ENCODE data around the gene ZBTB4. TPM values are rescaled to one million over a fixed set of nuclear protein-coding genes. Genes with fewer than 3 reads are reported as not detected.
A peak's percentile ranks its signal among the peaks of the same experiment; 100 is the strongest.
"Not testable (repeated sequence)": the region's sequence is repeated elsewhere in the genome, so short reads cannot be mapped to it uniquely, and the experiment has no call there.

Gene ZBTB4
- polyA plus RNA-seq, 1 donor = 65.6 TPM

DNA sequence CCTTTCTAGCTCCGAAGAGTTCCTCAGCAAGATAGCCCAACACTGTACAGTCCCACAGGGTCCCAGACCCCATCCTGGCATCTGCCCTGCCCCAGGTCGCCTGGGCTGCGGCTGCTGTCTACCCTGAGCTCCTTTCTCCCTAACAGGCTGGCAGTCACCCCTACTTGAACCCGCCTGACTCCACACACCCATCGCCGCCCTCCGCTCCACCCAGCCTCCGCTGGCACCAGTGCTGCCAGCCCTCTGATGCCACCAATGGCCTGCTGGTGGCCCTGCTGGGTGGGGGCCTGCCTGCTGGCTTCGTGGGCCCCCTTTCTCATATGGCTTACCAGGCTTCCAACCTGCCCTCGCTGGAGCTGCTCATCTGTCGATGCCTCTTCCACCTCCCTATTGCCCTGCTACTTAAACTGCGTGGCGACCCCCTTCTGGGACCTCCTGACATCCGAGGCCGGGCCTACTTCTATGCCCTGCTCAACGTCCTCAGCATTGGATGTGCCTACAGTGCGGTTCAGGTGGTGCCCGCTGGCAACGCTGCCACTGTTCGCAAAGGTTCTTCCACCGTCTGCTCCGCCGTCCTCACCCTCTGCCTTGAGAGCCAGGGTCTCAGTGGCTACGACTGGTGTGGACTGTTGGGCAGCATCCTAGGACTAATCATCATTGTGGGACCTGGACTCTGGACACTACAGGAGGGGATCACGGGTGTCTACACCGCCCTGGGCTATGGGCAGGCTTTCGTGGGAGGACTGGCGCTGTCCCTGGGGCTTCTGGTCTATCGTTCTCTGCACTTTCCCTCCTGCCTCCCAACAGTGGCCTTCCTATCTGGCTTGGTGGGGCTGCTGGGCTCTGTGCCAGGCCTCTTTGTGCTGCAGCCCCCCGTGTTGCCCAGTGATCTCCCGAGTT lies 2.7 kb upstream of the ZBTB4 start:
- H3K36me3 ChIP-seq (ENCODE audit: control insufficient read depth, insufficient read depth, low read length); H3K27me3 ChIP-seq (ENCODE audit: control insufficient read depth, insufficient read depth, low read length); H3K4me3 ChIP-seq (ENCODE audit: low read length); DNase-seq; H3K9me3 ChIP-seq (ENCODE audit: control insufficient read depth, low read depth, low read length): not testable (repeated sequence)
- H3K4me1 ChIP-seq (ENCODE audit: control insufficient read depth, insufficient read depth, low read length) = peaks cover 46% of the 10 kb centered on the region
- no CpG with 5 or more reads among the region's 31 CpGs for WGBS (ENCODE audit: insufficient coverage, low lambda C conversion rate)
- peak overlapping the region; percentile 100 for H3K27ac ChIP-seq (ENCODE audit: low read length)

DNA sequence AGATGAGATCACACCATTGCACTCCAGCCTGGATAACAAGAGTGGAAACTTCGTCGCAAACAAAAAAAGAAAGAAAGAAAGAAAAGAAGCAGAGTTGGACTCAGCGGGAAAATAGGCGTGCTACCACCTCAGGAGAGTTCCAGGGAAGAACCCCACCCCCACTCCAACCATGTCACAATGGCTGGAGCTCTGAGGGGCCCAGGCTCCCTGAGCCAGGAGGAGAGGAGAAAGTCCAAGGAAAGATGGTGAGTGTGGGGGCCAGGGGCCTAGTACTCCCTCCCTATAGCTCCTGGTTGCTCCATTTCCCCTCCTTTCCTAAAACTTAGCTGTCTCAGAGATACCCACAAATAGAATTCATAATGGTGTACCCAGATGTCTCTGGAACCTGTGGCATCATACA lies 1.8 kb upstream of the ZBTB4 start, which contains the start of gene SLC35G6:
Gene SLC35G6, plus strand, starts transcription at position 172 of the 400 bp plus-strand sequence. Its CDS starts 71 bp downstream, at position 243.
- H3K4me3 ChIP-seq (ENCODE audit: low read length) = peak within 1 kb of the TSS; percentile 60
- H3K9me3 ChIP-seq (ENCODE audit: control insufficient read depth, low read depth, low read length); H3K36me3 ChIP-seq (ENCODE audit: control insufficient read depth, insufficient read depth, low read length); H3K27me3 ChIP-seq (ENCODE audit: control insufficient read depth, insufficient read depth, low read length): not testable (repeated sequence)
- peak; percentile 65 to 80 for DNase-seq
- peaks cover 48% of the 10 kb centered on the region for H3K4me1 ChIP-seq (ENCODE audit: control insufficient read depth, insufficient read depth, low read length)
- peak within 1 kb of the TSS; percentile 100 for H3K27ac ChIP-seq (ENCODE audit: low read length)
- WGBS (ENCODE audit: insufficient coverage, low lambda C conversion rate) = 68% methylated on average over 4 of the region's 4 CpGs

DNA sequence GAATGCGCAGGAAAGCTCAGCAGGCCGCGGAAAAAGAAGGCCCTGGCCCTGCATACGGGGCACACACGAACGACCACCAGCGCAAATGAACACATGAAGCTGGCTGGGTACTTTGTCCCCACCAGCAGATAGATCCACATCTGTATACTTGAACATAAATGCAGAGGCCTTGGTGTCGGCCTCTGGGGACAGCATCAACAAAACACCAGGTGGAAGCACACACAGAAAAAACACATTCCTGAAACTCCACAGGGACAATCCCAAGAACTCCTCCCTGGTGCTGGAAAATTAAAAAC lies 606 bp upstream of the ZBTB4 start:
- no CpG with 5 or more reads among the region's 8 CpGs for WGBS (ENCODE audit: insufficient coverage, low lambda C conversion rate)
- H3K36me3 ChIP-seq (ENCODE audit: control insufficient read depth, insufficient read depth, low read length) = peaks cover 4% of the 10 kb centered on the region

DNA sequence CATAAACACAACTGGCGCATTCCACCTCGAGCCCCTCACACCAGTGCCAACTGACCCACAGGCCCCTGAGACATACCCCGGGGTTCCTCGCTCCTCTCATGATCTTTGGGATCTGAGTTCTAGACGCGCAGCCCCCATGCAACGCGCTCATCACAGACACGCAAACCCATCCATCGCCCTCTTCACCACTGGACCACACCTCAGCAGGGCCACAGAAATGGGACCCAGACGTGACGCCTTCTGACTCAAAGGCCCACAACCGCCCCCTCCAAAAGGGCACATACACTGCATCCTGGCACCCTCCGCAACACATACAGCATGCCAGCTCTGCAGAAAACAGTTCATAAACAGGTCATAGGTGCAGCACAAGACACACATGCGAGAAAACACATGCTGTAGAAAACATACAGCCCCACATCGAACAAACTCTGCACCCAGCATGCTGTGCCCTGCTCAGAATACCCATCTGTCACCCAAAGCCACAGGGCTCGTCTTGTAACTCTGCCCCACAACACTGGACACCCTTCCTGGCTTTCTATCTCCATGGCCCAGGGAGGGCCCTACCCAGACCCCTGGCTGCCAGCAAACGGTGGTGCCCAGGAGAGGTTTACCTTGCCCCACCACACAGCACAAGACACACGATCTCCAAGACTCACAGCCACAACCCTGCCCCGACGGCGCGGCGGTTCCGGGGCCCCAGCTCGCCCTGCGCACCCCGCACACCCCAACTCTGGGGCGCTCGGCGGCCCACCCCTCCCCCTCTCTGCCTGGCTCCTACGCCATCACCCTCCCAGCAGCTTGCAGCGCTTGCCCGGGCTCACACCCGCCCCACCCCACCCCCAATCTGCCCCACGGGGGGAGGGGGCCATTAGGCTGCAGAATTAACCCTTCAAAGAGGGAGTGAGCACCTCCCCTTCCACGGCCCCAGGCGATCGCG lies 887 bp downstream of the ZBTB4 start:
- DNase-seq = peak; percentile 54 to 75
- WGBS (ENCODE audit: insufficient coverage, low lambda C conversion rate) = no CpG with 5 or more reads among the region's 40 CpGs
- peak overlapping the region; percentile 97 for H3K27ac ChIP-seq (ENCODE audit: low read length)
- peaks cover 60% of the 10 kb centered on the region for H3K4me1 ChIP-seq (ENCODE audit: control insufficient read depth, insufficient read depth, low read length)
- H3K27me3 ChIP-seq (ENCODE audit: control insufficient read depth, insufficient read depth, low read length) = no peaks in the 10 kb centered on the region
- peaks cover 8% of the 10 kb centered on the region for H3K36me3 ChIP-seq (ENCODE audit: control insufficient read depth, insufficient read depth, low read length)
- no peaks in the 10 kb centered on the region for H3K9me3 ChIP-seq (ENCODE audit: control insufficient read depth, low read depth, low read length)
- peak overlapping the region; percentile 66 for H3K4me3 ChIP-seq (ENCODE audit: low read length)

More for the DNA sequence above, 606 bp upstream of the ZBTB4 start:
- no peaks in the 10 kb centered on the region for H3K27me3 ChIP-seq (ENCODE audit: control insufficient read depth, insufficient read depth, low read length)
- peaks cover 52% of the 10 kb centered on the region for H3K4me1 ChIP-seq (ENCODE audit: control insufficient read depth, insufficient read depth, low read length)
- H3K4me3 ChIP-seq (ENCODE audit: low read length) = peak overlapping the region; percentile 60
- peak overlapping the region; percentile 96 for H3K27ac ChIP-seq (ENCODE audit: low read length)
- no peaks in the 10 kb centered on the region for H3K9me3 ChIP-seq (ENCODE audit: control insufficient read depth, low read depth, low read length)
- DNase-seq = no peak

DNA sequence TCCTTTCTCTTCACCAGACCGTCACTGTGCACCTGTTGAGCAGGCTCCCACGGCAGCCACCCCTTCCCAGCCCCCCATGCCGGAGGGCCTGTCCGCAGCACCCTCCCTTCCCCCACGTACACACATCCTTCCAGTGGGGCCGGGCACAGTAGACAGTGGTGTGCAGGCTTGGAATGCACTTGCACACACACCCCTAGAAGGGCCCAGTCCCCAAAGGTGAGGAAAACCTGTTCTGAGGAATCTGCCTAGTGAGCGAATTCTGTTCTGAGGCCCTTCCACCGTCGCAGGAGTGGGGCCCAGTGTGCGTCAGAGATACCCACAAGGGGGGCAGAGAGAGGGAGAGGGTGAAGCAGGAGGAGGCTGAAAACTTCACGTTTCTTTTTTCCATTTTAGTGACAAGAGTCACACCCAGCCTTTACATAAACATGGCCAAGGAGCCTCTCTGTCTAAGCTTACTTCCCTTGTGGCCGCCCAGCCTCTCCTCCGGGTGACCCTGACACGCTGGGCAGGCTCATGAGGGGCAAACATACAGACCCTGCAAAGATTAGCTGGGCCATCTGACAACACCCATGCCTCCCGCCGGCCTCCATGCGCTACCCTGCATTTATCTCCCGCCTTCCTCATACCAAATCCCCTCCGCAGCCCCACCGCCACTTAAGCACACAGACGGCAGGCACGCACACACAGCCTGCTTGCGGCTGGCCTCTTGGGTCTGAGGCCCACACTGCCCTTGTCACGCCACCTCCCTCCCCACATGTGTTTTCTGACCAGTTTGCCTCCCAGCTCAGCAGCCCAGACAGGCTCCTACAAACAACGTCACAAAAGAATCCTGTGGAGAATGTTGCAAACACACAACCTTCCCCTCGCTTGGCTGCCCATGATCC lies 1.8 kb downstream of the ZBTB4 start:
- H3K4me1 ChIP-seq (ENCODE audit: control insufficient read depth, insufficient read depth, low read length) = peaks cover 57% of the 10 kb centered on the region
- H3K36me3 ChIP-seq (ENCODE audit: control insufficient read depth, insufficient read depth, low read length) = peaks cover 8% of the 10 kb centered on the region
- no CpG with 5 or more reads among the region's 26 CpGs for whole genome bisulfite sequencing (ENCODE audit: insufficient coverage, low lambda C conversion rate)
- H3K4me3 ChIP-seq (ENCODE audit: low read length) = peak overlapping the region; percentile 66
- H3K27ac ChIP-seq (ENCODE audit: low read length) = peak overlapping the region; percentile 97
- H3K27me3 ChIP-seq (ENCODE audit: control insufficient read depth, insufficient read depth, low read length) = no peaks in the 10 kb centered on the region
- peak; percentile 89 to 91 for DNase-seq
- H3K9me3 ChIP-seq (ENCODE audit: control insufficient read depth, low read depth, low read length) = no peaks in the 10 kb centered on the region

DNA sequence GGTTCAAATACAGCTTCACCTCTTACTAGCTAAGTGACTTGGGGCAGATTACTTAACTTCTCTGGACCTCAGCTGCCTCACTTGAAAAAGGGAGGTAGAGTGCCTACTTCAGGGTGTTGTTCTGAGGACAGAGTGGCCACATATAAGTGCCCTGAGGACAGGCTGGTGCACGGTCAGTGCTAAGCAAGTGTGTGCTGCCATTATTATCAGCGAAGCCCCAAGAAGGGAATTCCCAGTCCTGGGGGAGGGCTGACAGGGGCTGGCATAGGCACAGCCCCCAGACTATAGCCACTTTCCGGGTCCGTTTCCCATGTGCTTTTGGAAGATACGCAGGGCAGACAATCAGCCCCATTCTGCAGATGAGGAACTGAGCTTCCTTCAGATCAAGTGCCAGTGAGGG lies 2.5 kb downstream of the ZBTB4 start:
- WGBS (ENCODE audit: insufficient coverage, low lambda C conversion rate) = no CpG with 5 or more reads among the region's 5 CpGs
- Histone ChIP-seq H3K27me3 (ENCODE audit: control insufficient read depth, insufficient read depth, low read length) (no peaks in the 10 kb centered on the region), H3K4me1 (ENCODE audit: control insufficient read depth, insufficient read depth, low read length) (peaks cover 51% of the 10 kb centered on the region), H3K27ac (ENCODE audit: low read length) (peak overlapping the region; percentile 97), H3K4me3 (ENCODE audit: low read length) (peak overlapping the region; percentile 66), H3K9me3 (ENCODE audit: control insufficient read depth, low read depth, low read length) (no peaks in the 10 kb centered on the region), H3K36me3 (ENCODE audit: control insufficient read depth, insufficient read depth, low read length) (peaks cover 8% of the 10 kb centered on the region)
- DNase-seq = no peak

DNA sequence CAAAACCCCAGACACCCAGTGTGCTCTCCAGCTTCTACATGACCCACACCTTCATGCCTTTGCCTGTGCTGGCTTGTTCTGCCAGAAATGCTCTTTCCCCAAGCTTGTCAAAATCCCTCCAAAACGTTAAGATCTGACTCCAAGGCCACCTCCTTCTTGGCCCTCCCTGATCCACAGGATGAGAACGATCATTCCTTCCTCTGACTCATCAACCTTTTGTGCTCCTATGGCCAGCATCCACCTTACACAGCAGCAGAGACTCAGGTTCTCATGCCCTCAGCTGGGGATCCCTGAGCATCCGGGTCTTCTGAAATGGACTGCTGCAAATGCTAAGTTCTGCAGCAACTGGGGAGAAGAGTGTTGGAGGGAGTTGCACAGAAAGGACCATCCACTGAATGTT lies 2.9 kb downstream of the ZBTB4 start:
- Histone ChIP-seq H3K27me3 (ENCODE audit: control insufficient read depth, insufficient read depth, low read length) (no peaks in the 10 kb centered on the region), H3K9me3 (ENCODE audit: control insufficient read depth, low read depth, low read length) (no peaks in the 10 kb centered on the region), H3K36me3 (ENCODE audit: control insufficient read depth, insufficient read depth, low read length) (peaks cover 8% of the 10 kb centered on the region), H3K4me1 (ENCODE audit: control insufficient read depth, insufficient read depth, low read length) (peaks cover 46% of the 10 kb centered on the region), H3K27ac (ENCODE audit: low read length) (peak overlapping the region; percentile 97), H3K4me3 (ENCODE audit: low read length) (no peak overlapping the region)
- no CpG with 5 or more reads among the region's 3 CpGs for WGBS (ENCODE audit: insufficient coverage, low lambda C conversion rate)
- DNase-seq = peak in 1 of 2 donors; percentile 49

DNA sequence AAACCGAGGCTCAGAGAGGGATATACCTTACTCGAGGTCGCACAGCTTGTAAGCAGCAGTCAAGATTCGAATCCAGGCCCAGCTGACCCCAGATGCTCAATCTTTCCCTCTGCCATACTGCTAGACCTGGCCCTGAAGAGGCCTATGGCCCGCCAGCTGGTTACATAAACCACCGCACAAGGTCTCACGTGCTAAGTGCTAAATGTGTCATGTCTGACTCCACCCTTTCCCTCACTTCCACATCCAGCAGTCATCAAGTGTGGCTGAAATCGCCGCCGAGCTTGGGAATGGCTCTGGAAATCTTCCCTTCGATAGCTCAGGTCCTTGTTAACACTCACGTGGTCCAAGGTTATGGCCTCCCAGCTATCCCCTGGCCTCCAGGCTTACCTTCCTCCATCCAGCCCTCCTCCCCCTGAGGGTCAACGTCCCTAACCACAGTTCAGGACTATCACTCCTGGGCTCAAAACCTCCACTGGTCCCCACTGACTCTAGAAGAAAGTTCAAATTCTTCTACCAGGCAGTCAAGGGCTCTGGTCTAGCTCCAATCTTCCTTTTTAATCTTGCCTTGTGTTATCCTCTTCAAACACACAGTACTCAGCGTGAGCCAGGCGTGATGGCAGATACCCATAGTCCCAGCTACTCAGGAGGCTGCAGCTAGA lies 3.5 kb downstream of the ZBTB4 start:
- Histone ChIP-seq H3K4me1 (ENCODE audit: control insufficient read depth, insufficient read depth, low read length) (peaks cover 43% of the 10 kb centered on the region), H3K9me3 (ENCODE audit: control insufficient read depth, low read depth, low read length) (no peaks in the 10 kb centered on the region), H3K4me3 (ENCODE audit: low read length) (no peak overlapping the region), H3K27ac (ENCODE audit: low read length) (peak overlapping the region; percentile 97), H3K27me3 (ENCODE audit: control insufficient read depth, insufficient read depth, low read length) (no peaks in the 10 kb centered on the region), H3K36me3 (ENCODE audit: control insufficient read depth, insufficient read depth, low read length) (peaks cover 8% of the 10 kb centered on the region)
- peak; percentile 90 to 92 for DNase-seq
- no CpG with 5 or more reads among the region's 15 CpGs for WGBS (ENCODE audit: insufficient coverage, low lambda C conversion rate)

DNA sequence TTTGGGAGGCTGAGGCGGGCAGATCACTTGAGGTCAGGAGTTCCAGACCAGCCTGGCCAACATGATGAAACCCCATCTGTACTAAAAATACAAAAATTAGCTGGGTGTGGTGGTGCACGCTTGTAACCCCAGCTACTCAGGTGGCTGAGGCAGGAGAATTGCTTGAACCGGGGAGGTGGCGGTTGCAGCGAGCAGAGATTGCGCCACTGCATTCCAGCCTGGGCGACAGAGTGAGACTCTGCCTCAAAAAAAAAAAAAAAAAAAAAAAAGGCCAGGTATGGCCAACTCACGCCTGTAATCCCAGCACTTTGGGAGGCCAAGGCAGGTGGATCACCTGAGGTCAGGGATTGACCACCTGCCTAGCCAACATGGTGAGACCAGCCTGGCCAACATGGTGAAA lies 4.7 kb downstream of the ZBTB4 start:
- H3K27me3 ChIP-seq (ENCODE audit: control insufficient read depth, insufficient read depth, low read length); H3K4me3 ChIP-seq (ENCODE audit: low read length); H3K9me3 ChIP-seq (ENCODE audit: control insufficient read depth, low read depth, low read length); H3K36me3 ChIP-seq (ENCODE audit: control insufficient read depth, insufficient read depth, low read length): not testable (repeated sequence)
- WGBS (ENCODE audit: insufficient coverage, low lambda C conversion rate) = no CpG with 5 or more reads among the region's 8 CpGs
- Histone ChIP-seq H3K27ac (ENCODE audit: low read length) (peak overlapping the region; percentile 97), H3K4me1 (ENCODE audit: control insufficient read depth, insufficient read depth, low read length) (peaks cover 33% of the 10 kb centered on the region)
- DNase-seq = peak; percentile 58 to 65

All from large intestine (tissue), 3 donors.